ENCODE results near the gene DFFA. TPM values are rescaled to one million over a fixed set of nuclear protein-coding genes. Genes with fewer than 3 reads are reported as not detected.

Gene DFFA
- total RNA-seq (2014; rRNA removed; shearing (Covaris generic); ENCODE audit: low replicate concordance) = 31.8 and 31.9 TPM in 2 replicates

- DNase-seq (ENCODE audit: low read depth) = peak; percentile 90
- in situ Hi-C loops (cut with HindIII; ENCODE audit: low pct_unique_long_range_greater_than_20kb, low sequenced_read_pairs) = no loop called here
Observed at GRCh38 chr1:10472220-10473144, at the start of gene DFFA. DFFA (minus strand) TSS chr1:10472529; CDS start chr1:10472458, 71 bp downstream.

DNA sequence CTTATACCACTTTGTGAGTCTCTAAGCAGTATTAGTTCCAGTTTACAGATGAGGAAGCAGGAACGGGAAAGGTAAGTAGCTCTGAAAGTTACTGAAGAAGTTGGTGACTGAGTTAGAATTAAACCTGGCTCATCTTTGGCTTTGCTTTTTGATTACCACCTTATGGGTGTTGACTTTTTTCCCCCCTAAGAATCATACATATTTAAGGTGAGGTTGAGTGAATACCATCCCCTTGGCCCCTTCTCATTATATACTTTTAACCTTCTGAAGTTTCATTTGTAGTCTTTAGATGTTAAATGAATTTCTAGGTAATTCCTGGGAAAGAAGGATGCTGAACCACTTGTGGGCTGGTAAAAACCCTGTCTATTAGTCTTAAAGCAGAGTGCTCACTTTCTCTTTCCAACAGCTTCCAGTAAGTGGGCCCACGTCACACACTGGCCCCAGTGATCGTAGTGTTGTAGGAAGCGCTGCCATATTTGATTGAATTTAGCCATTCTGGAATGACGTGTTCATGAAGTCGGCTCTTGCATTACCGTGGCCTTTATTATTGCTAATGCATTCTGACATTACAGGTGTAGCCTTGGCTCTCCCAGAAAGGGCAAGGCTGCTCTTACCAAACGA is 49.3 kb upstream of the DFFA start:
- in situ Hi-C loops (cut with HindIII; ENCODE audit: low pct_unique_long_range_greater_than_20kb, low sequenced_read_pairs) = no loop called here
- DNase-seq (ENCODE audit: low read depth) = no peak

- in situ Hi-C loops (cut with HindIII; ENCODE audit: low pct_unique_long_range_greater_than_20kb, low sequenced_read_pairs) = no loop called here
- DNase-seq (ENCODE audit: low read depth) = no peak
Observed at GRCh38 chr1:10520952-10521351, 48.6 kb upstream of the DFFA start.

DNA sequence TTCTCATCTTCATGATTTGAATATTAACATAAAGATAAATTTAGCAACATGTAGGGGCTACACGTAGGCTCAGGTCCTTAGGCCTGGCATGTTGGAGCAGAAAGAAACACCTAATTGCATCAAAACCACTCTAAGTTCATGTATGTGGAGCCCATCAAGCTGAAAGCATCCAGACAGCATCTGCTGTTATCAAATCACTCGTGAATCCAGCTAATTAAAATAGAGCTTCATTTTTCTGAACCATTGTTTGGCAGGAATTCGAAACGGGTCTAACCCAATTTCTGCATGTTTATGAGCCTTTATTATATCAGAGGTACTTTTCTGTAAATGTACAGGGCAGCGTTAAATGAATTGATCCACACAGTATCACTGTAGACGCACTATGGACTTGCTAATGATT is 48.2 kb upstream of the DFFA start:
- no peak for DNase-seq (ENCODE audit: low read depth)
- in situ Hi-C loops (cut with HindIII; ENCODE audit: low pct_unique_long_range_greater_than_20kb, low sequenced_read_pairs) = no loop called here

GRCh38 chr1:10519016-10519417 is 46.7 kb upstream of the DFFA start:
- no peak for DNase-seq (ENCODE audit: low read depth)
- in situ Hi-C loops (cut with HindIII; ENCODE audit: low pct_unique_long_range_greater_than_20kb, low sequenced_read_pairs) = no loop called here

DNA sequence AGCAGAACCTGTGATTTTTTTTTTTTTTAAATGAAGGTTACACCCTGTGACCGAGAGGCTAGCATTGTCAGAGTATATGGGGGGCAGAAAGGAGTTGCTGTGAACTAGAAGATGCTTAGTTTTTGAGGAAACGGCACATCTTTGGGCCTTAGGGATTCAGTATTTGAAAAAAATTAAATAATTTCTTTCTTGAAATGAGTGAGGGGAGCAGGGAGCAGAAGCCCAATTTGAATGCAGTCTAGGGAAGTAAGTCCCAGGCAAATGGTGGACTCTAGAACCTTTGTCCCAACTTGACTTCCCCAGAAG is 45.3 kb upstream of the DFFA start:
- in situ Hi-C loops (cut with HindIII; ENCODE audit: low pct_unique_long_range_greater_than_20kb, low sequenced_read_pairs) = no loop called here
- no peak for DNase-seq (ENCODE audit: low read depth)

GRCh38 chr1:10516925-10517676 is 44.8 kb upstream of the DFFA start:
- in situ Hi-C loops (cut with HindIII; ENCODE audit: low pct_unique_long_range_greater_than_20kb, low sequenced_read_pairs) = no loop called here
- no peak for DNase-seq (ENCODE audit: low read depth)

- DNase-seq (ENCODE audit: low read depth) = no peak
- in situ Hi-C loops (cut with HindIII; ENCODE audit: low pct_unique_long_range_greater_than_20kb, low sequenced_read_pairs) = no loop called here
Observed at GRCh38 chr1:10515976-10516750, 43.8 kb upstream of the DFFA start.

GRCh38 chr1:10515301-10515975 is 43.1 kb upstream of the DFFA start:
- in situ Hi-C loops (cut with HindIII; ENCODE audit: low pct_unique_long_range_greater_than_20kb, low sequenced_read_pairs) = no loop called here
- no peak for DNase-seq (ENCODE audit: low read depth)

DNA sequence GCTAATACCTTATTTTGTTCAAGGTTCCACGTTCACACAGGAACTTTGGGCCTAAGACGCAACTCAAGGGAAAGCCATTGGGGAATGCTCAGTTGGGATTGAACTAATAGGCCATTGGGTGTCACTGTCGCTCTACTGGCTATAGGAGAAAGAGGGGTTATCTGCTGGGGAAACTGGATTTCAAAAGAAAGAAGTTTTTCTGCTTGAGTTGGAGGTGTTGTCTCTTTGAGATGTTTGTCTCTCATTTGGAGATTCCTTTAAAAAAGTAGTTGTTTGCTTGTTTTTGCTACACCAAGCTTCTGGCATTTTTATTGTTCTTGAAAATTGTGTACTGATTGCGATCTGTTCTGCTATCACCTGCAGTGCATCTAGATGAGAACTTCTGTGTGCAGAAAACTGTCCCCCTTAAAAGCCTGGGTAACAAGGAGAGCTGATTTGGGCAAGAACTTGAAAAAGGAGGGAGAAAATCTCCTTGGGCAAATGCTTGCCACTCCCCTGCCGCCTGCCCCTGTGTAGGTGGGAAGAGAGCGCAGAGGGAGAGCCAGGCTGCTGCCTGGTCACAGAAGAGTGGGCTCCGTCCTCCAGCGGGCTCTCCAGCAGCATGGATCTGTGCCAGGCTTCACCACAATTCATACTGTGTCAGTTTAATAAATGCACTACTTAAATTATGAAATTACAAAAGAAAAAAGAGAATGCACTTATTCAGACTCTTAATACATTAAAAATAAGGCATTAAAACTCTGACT is 42.3 kb upstream of the DFFA start:
- DNase-seq (ENCODE audit: low read depth) = peak; percentile 52
- in situ Hi-C loops (cut with HindIII; ENCODE audit: low pct_unique_long_range_greater_than_20kb, low sequenced_read_pairs) = no loop called here

DNA sequence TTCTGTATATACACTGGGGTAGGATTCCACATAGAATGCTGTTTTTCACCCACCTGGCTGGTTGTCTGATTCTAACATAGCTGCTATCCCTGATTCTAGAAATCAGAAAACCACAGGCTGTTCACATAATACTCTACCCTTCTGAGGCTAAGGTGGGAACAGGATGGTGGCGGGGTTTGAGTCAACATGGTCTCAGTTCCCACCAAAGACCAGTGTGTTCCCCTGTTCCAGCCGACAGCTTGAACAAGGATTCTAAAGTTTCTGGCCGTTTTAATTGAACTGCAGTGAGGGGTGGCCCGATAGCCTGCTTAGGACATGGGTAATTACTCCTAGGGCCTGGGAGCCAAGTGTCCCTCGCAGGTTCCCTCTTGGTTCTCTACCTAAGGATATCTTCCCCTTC is 40.9 kb upstream of the DFFA start:
- no peak for DNase-seq (ENCODE audit: low read depth)
- in situ Hi-C loops (cut with HindIII; ENCODE audit: low pct_unique_long_range_greater_than_20kb, low sequenced_read_pairs) = no loop called here

- no peak for DNase-seq (ENCODE audit: low read depth)
- in situ Hi-C loops (cut with HindIII; ENCODE audit: low pct_unique_long_range_greater_than_20kb, low sequenced_read_pairs) = no loop called here
Observed at GRCh38 chr1:10511494-10511885, 39.2 kb upstream of the DFFA start.

- peak; percentile 48 for DNase-seq (ENCODE audit: low read depth)
- in situ Hi-C loops (cut with HindIII; ENCODE audit: low pct_unique_long_range_greater_than_20kb, low sequenced_read_pairs) = no loop called here
Observed at GRCh38 chr1:10510520-10511493, 38.5 kb upstream of the DFFA start.

GRCh38 chr1:10509809-10510509 is 37.6 kb upstream of the DFFA start:
- in situ Hi-C loops (cut with HindIII; ENCODE audit: low pct_unique_long_range_greater_than_20kb, low sequenced_read_pairs) = no loop called here
- no peak for DNase-seq (ENCODE audit: low read depth)

DNA sequence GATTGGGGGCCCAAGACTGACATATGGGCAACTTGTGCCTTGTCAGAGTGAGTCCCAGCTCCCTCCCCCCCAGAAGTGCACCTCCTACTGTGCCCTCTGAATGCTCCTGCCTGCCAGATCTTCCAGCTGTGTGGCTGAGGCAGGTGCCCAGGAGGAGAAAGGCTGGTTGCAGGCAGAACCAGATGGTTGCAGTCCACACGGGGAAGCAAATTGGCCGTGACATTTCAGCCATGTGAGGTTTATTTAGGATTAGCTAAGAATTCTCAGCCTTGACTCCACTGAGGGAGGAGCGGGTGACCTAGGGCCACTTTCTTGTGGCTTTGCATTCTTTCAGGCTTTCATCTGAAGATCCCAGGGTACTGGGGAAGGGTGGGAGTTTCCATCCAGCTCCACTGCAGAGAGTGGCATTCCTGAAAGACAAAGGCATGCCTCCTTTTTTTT is 36.2 kb upstream of the DFFA start:
- in situ Hi-C loops (cut with HindIII; ENCODE audit: low pct_unique_long_range_greater_than_20kb, low sequenced_read_pairs) = no loop called here
- DNase-seq (ENCODE audit: low read depth) = peak; percentile 88

All from Caki2 (cell line).